OCI-LY1 (cell line): ENCODE measurements around the gene SCML1.

Experiments used
- EZH2 ChIP-seq: fragments of 200-600 bp; sonication (generic), shearing (Covaris generic); IDR thresholded peaks from 2 replicates; pipeline ENCODE4 v1.8.0; 2017; ENCODE audit warnings: borderline replicate concordance, mixed run types, mild to moderate bottlenecking, antibody characterized with exemption, low read length, moderate library complexity, mixed read lengths
- TF ChIP-seq, protein P1 (sequence below): fragments of 200-600 bp; sonication (generic), shearing (Covaris generic); IDR thresholded peaks from 2 replicates; pipeline ENCODE4 v1.5.1; 2017; ENCODE audit warnings: mild to moderate bottlenecking, antibody characterized with exemption, low read length, moderate library complexity, mixed read lengths

- TF ChIP-seq, protein P1, sequence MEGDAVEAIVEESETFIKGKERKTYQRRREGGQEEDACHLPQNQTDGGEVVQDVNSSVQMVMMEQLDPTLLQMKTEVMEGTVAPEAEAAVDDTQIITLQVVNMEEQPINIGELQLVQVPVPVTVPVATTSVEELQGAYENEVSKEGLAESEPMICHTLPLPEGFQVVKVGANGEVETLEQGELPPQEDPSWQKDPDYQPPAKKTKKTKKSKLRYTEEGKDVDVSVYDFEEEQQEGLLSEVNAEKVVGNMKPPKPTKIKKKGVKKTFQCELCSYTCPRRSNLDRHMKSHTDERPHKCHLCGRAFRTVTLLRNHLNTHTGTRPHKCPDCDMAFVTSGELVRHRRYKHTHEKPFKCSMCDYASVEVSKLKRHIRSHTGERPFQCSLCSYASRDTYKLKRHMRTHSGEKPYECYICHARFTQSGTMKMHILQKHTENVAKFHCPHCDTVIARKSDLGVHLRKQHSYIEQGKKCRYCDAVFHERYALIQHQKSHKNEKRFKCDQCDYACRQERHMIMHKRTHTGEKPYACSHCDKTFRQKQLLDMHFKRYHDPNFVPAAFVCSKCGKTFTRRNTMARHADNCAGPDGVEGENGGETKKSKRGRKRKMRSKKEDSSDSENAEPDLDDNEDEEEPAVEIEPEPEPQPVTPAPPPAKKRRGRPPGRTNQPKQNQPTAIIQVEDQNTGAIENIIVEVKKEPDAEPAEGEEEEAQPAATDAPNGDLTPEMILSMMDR: no peak
- TF ChIP-seq EZH2: no peak
Observed at GRCh38 chrX:17803449-17803848, 66.2 kb downstream of the SCML1 start.
